ENCODE measurements around the gene UMPS.

UMPS gene

DNA sequence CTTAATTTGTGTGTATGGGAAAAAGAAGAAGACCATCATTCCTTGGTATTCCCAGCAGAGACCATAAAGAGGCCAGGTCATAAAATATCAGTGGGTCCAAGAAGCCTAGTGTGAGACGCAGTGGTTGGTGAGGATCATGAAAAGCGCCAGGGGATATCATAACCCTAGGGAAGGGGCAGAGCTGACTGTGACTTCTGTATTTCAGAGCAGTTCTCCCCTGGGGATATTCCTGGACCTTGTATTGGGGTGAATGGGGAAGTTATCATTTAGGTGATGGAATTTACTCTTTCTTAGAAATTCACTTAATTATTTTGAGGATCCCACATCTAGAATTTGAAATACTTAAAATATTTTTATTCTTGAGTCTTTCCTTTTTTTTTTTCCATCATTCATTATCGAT is 34.9 kb upstream of the UMPS start:
- H3K27ac ChIP-seq (ENCODE audit: extremely low read depth, low read depth, low read length): no peak overlapping the region
- POLR2A ChIA-PET: no interaction called here
- TF ChIP-seq ZNF366 (tag by site-specific recombination; conservative IDR thresholded peaks at IDR 0.05) (no peak), ZFP69B (tag by site-specific recombination; IDR thresholded peaks at IDR 0.05) (no peak), EGR2 (tag by site-specific recombination; IDR thresholded peaks at IDR 0.05; ENCODE audit: low read depth) (no peak), ZNF768 (tag by site-specific recombination; IDR thresholded peaks at IDR 0.05) (no peak), ZNF266 (tag by site-specific recombination; IDR thresholded peaks at IDR 0.05; ENCODE audit: low read depth) (no peak), ZNF791 (tag by site-specific recombination; IDR thresholded peaks at IDR 0.05) (no peak), ZSCAN30 (tag by site-specific recombination; IDR thresholded peaks at IDR 0.05) (no peak), ZNF26 (tag by site-specific recombination; IDR thresholded peaks at IDR 0.05) (no peak), ZNF660 (tag by site-specific recombination; IDR thresholded peaks at IDR 0.05) (no peak), MEIS1 (CRISPR knock-in tag; IDR thresholded peaks at IDR 0.05; ENCODE audit: borderline replicate concordance) (no peak), KLF17 (tag by site-specific recombination; IDR thresholded peaks at IDR 0.05) (no peak)
- TF ChIP-seq, protein P1, sequence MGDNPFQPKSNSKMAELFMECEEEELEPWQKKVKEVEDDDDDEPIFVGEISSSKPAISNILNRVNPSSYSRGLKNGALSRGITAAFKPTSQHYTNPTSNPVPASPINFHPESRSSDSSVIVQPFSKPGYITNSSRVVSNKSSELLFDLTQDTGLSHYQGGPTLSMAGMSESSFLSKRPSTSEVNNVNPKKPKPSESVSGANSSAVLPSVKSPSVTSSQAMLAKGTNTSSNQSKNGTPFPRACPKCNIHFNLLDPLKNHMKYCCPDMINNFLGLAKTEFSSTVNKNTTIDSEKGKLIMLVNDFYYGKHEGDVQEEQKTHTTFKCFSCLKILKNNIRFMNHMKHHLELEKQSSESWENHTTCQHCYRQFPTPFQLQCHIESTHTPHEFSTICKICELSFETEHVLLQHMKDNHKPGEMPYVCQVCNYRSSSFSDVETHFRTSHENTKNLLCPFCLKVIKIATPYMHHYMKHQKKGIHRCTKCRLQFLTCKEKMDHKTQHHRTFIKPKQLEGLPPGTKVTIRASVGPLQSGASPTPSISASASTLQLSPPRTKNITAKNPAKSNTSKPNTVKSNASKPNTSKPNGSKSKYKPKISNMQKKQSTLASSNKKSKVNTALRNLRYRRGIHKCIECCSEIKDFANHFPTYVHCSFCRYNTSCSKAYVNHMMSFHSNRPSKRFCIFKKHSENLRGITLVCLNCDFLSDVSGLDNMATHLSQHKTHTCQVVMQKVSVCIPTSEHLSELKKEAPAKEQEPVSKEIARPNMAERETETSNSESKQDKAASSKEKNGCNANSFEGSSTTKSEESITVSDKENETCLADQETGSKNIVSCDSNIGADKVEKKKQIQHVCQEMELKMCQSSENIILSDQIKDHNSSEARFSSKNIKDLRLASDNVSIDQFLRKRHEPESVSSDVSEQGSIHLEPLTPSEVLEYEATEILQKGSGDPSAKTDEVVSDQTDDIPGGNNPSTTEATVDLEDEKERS (tag by site-specific recombination; IDR thresholded peaks at IDR 0.05): no peak
- TF ChIP-seq, protein P2, sequence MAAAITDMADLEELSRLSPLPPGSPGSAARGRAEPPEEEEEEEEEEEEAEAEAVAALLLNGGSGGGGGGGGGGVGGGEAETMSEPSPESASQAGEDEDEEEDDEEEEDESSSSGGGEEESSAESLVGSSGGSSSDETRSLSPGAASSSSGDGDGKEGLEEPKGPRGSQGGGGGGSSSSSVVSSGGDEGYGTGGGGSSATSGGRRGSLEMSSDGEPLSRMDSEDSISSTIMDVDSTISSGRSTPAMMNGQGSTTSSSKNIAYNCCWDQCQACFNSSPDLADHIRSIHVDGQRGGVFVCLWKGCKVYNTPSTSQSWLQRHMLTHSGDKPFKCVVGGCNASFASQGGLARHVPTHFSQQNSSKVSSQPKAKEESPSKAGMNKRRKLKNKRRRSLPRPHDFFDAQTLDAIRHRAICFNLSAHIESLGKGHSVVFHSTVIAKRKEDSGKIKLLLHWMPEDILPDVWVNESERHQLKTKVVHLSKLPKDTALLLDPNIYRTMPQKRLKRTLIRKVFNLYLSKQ (tag by site-specific recombination; IDR thresholded peaks at IDR 0.05; ENCODE audit: borderline replicate concordance): no peak

DNA sequence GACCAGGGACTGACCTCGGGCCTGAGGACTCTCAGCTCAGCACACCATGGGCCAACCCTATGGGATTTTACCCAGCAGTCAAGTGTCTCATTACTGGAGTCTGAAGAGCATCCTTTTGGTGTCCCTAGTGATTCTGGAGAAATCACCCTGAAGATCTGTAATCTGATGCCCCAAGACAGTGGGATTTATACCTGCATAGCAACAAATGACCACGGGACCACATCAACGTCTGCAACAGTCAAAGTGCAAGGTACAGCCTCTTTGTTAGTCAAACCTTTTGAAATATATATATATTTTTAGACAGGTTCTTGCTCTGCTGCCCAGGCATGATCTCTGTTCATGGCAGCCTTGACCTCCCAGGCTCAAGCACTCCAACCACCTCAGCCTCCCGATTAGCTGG is 34.2 kb upstream of the UMPS start:
- ChIA-PET CTCF (interaction anchor here (1.3 kb wide), 1 partner anchor 136 kb away, joined by 5 read pairs; no protein-coding TSS in a partner anchor), POLR2A (no interaction called here)
- Histone ChIP-seq H3K4me1 (ENCODE audit: control insufficient read depth, insufficient read depth, low read length) (no peaks in the 10 kb centered on the region), H3K36me3 (ENCODE audit: control insufficient read depth in 2 of 2, insufficient read depth in 1 of 2, low read length in 2 of 2) (no peaks in the 10 kb centered on the region), H3K9me3 (ENCODE audit: control insufficient read depth, insufficient read depth, low read depth, low read length) (no peaks in the 10 kb centered on the region), H3K27ac (ENCODE audit: extremely low read depth, low read depth, low read length) (no peak overlapping the region), H3K4me3 (ENCODE audit: low read depth, low read length) (no peak overlapping the region)
- TF ChIP-seq, protein P3, sequence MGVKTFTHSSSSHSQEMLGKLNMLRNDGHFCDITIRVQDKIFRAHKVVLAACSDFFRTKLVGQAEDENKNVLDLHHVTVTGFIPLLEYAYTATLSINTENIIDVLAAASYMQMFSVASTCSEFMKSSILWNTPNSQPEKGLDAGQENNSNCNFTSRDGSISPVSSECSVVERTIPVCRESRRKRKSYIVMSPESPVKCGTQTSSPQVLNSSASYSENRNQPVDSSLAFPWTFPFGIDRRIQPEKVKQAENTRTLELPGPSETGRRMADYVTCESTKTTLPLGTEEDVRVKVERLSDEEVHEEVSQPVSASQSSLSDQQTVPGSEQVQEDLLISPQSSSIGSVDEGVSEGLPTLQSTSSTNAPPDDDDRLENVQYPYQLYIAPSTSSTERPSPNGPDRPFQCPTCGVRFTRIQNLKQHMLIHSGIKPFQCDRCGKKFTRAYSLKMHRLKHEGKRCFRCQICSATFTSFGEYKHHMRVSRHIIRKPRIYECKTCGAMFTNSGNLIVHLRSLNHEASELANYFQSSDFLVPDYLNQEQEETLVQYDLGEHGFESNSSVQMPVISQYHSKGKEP (tag by site-specific recombination; IDR thresholded peaks at IDR 0.05): no peak

More for the DNA sequence above, 34.9 kb upstream of the UMPS start:
- no peak overlapping the region for H3K4me3 ChIP-seq (ENCODE audit: low read depth, low read length)
- H3K9me3 ChIP-seq (ENCODE audit: control insufficient read depth, insufficient read depth, low read depth, low read length): no peaks in the 10 kb centered on the region
- H3K36me3 ChIP-seq (ENCODE audit: control insufficient read depth in 2 of 2, insufficient read depth in 1 of 2, low read length in 2 of 2): no peaks in the 10 kb centered on the region
- CTCF ChIA-PET: no interaction called here
- no peaks in the 10 kb centered on the region for H3K4me1 ChIP-seq (ENCODE audit: control insufficient read depth, insufficient read depth, low read length)

All from HEK293 (cell line).